ENCODE measurements around the gene EMSY. TPM values are rescaled to one million over a fixed set of nuclear protein-coding genes. Genes with fewer than 3 reads are reported as not detected.

The EMSY gene
- total and polyA plus RNA-seq, 9 of the 15 experiments (the other 6 are each of a cell fraction or from before 2014, with no cell fraction given), result 12.7 to 25.4 (median 17.9) TPM

DNA sequence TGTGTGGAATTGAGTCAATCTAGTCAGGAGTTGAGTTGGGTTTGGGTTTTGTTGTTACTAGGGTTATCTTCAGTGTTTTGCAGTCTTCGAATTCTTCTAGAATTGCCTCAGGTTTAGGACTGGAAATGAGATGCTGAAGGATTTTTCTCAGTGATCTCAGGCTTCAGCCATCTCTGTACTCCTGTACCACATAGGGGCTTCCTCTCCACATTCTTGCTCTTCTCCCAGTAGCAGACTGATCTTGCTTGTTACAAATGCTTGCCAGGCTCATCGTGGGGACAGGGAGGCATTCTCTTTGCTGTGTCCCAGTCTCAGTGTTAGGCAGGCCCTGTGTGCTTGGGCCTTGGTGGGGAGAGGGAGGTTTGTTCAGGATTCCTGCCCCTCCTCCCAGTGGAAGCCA, 129.6 kb downstream of the EMSY start:
- Histone ChIP-seq H3K79me2 (ENCODE audit: control insufficient read depth, insufficient read depth, low read length) (no peaks in the 10 kb centered on the region), H3K9me3 (replicated peaks; ENCODE audit: control insufficient read depth, insufficient read depth, low read depth, low read length) (no peaks in the 10 kb centered on the region), H3K4me2 (ENCODE audit: insufficient read depth, low read length) (no peak overlapping the region), H3K4me3 (no peak overlapping the region), H3K9ac (ENCODE audit: insufficient read depth in 1 of 2, low read depth in 2 of 2, low read length in 2 of 2) (no peak overlapping the region), H3K27ac (ENCODE audit: extremely low read depth, low read depth, low read length) (no peak overlapping the region), H2AFZ (ENCODE audit: low read depth, low read length) (no peak overlapping the region; the same call in 1 of the 2 replicates), H4K20me1 (replicated peaks; ENCODE audit: control insufficient read depth, insufficient read depth, low read length) (no peaks in the 10 kb centered on the region), H3K9me1 (ENCODE audit: control insufficient read depth, insufficient read depth, low read length) (no peaks in the 10 kb centered on the region), H3K27me3 (ENCODE audit: control insufficient read depth in 2 of 2, insufficient read depth in 2 of 2, low read length in 2 of 2) (no peaks in the 10 kb centered on the region), H3K4me1 (replicated peaks in 1 of 2; ENCODE audit: control insufficient read depth in 2 of 2, insufficient read depth in 2 of 2, low read length in 2 of 2) (peaks cover 3 to 13% of the 10 kb centered on the region in 2 experiments; a peak in 2 of 5 replicates), H3K36me3 (ENCODE audit: control insufficient read depth, insufficient read depth, low read length) (no peaks in the 10 kb centered on the region)
- ATAC-seq (no peak), DNase-seq (ENCODE audit: extremely low read depth in 1 of 4, low spot score in 3 of 4) (no peak), FAIRE-seq (peak; percentile 11)
- in situ Hi-C loops (cut with MboI) (no loop called here), intact Hi-C loops (cut with micrococcal nuclease) (no loop called here)
- ChIA-PET POLR2A (no interaction called here), CTCF (ENCODE audit: low intra/inter-chr PET ratio) (no interaction called here)
- BruUV-seq (replicated peaks), result no TSS peak
- 8% methylated on average over 2 of the region's 2 CpGs for WGBS (ENCODE audit: insufficient coverage, low coverage, missing lambda C conversion rate)
- TF ChIP-seq THRB (CRISPR knock-in tag; conservative IDR thresholded peaks at IDR 0.05), result no peak
- TF ChIP-seq ASH1L (IDR thresholded peaks at IDR 0.05; ENCODE audit: borderline replicate concordance, low read depth, partially characterized antibody), result no peak
- TF ChIP-seq TFAM (CRISPR knock-in tag; conservative IDR thresholded peaks at IDR 0.05), result no peak
- TF ChIP-seq, protein P1, sequence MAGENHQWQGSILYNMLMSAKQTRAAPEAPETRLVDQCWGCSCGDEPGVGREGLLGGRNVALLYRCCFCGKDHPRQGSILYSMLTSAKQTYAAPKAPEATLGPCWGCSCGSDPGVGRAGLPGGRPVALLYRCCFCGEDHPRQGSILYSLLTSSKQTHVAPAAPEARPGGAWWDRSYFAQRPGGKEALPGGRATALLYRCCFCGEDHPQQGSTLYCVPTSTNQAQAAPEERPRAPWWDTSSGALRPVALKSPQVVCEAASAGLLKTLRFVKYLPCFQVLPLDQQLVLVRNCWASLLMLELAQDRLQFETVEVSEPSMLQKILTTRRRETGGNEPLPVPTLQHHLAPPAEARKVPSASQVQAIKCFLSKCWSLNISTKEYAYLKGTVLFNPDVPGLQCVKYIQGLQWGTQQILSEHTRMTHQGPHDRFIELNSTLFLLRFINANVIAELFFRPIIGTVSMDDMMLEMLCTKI (IDR thresholded peaks at IDR 0.05; ENCODE audit: partially characterized antibody), result no peak
- TF ChIP-seq GATA2 (CRISPR knock-in tag; IDR thresholded peaks at IDR 0.05), result no peak
- TF ChIP-seq ZNF707 (CRISPR knock-in tag; conservative IDR thresholded peaks at IDR 0.05), result no peak
- no peak for TF ChIP-seq CHD7 (IDR thresholded peaks at IDR 0.05; ENCODE audit: low read depth, low read length)
- TF ChIP-seq PYGO2 (tag; IDR thresholded peaks at IDR 0.05), result no peak

Measured in K562 (cell line).